ENCODE results near the gene PIP5K1B.

PIP5K1B gene

DNA sequence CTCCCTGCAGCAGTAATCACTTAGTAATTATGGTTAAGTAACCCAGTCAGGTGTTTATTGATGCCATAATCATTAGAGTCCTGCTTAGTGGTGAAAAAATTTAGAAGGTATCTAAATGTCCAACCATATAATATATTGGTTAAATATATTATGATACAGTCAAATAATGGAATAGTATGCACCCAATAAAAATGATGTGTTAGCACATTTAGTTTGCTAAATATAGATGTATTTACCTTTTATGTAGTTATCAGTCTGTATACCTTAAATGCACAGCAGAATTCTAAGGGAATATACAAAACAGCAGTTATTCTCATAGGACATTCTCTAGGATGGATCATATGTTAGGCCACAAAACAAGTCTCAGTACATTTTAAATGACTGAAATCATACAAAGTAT lies 218.4 kb downstream of the PIP5K1B start:
- H3K36me3 ChIP-seq (ENCODE audit: insufficient read depth, insufficient read length, low read length): no peaks in the 10 kb centered on the region
- H3K9ac ChIP-seq (ENCODE audit: insufficient read length, low read depth): no peak overlapping the region
- TF ChIP-seq SUZ12 (IDR thresholded peaks at IDR 0.05; ENCODE audit: extremely low read depth, insufficient read depth, insufficient read length): no peak
- no peak for TF ChIP-seq ZNF274 (IDR thresholded peaks at IDR 0.05; ENCODE audit: low read depth, low read length)
- no peak for TF ChIP-seq YY1 (IDR thresholded peaks at IDR 0.05; ENCODE audit: insufficient read depth, insufficient read length)
- no peaks in the 10 kb centered on the region for H3K4me1 ChIP-seq (ENCODE audit: insufficient read depth, insufficient read length)
- no peak for DNase-seq (ENCODE audit: low read depth, low spot score)
- H3K27me3 ChIP-seq (ENCODE audit: insufficient read depth, insufficient read length): no peaks in the 10 kb centered on the region
- no peaks in the 10 kb centered on the region for H3K9me3 ChIP-seq (ENCODE audit: insufficient read depth, low read length)
- no peak overlapping the region for H3K4me3 ChIP-seq (ENCODE audit: insufficient read length, low read depth)

DNA sequence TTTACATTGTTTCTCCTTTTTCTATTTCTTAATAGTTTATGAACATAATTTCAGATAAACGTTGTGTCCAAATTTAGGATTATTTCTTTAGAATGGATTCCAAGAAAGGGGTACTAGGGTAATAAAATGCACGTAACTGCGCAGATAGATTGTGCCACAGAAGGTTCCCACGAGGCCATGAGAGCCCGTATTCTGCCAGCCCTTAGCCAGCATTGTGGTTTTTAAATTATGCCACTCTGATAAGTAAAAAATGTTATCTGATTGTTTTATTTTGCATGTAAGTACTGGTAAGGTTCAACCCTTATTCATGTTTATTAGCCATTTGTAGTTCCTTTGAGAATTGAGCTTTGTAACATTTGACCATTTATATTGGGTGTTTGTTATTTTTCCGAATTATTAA lies 220.1 kb downstream of the PIP5K1B start:
- no peak overlapping the region for H3K4me3 ChIP-seq (ENCODE audit: insufficient read length, low read depth)
- DNase-seq (ENCODE audit: low read depth, low spot score): no peak
- no peaks in the 10 kb centered on the region for H3K36me3 ChIP-seq (ENCODE audit: insufficient read depth, insufficient read length, low read length)
- H3K4me1 ChIP-seq (ENCODE audit: insufficient read depth, insufficient read length): no peaks in the 10 kb centered on the region
- no peaks in the 10 kb centered on the region for H3K27me3 ChIP-seq (ENCODE audit: insufficient read depth, insufficient read length)
- H3K9ac ChIP-seq (ENCODE audit: insufficient read length, low read depth): no peak overlapping the region
- H3K9me3 ChIP-seq (ENCODE audit: insufficient read depth, low read length): no peaks in the 10 kb centered on the region
- TF ChIP-seq ZNF274 (IDR thresholded peaks at IDR 0.05; ENCODE audit: low read depth, low read length) (no peak), YY1 (IDR thresholded peaks at IDR 0.05; ENCODE audit: insufficient read depth, insufficient read length) (no peak), SUZ12 (IDR thresholded peaks at IDR 0.05; ENCODE audit: extremely low read depth, insufficient read depth, insufficient read length) (no peak)

DNA sequence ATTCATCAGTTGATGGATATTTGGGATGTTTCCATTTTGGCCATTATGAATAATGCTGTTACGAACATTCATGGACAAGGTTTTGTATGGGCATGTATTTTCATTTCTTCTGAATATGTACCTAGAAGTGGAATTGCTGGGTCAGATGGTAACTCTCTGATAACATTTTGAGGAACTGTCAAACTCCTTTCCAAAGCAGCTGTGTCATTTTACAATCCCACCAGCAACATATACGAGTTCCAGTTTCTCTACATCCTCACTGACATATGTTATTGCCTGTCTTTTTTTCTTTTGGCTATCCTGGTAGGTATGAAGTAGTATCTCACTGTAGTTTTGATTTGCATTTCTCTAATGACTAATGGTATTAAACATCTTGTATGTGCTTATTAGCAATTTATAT lies 222.1 kb downstream of the PIP5K1B start:
- Histone ChIP-seq H3K9me3 (ENCODE audit: insufficient read depth, low read length) (no peaks in the 10 kb centered on the region), H3K9ac (ENCODE audit: insufficient read length, low read depth) (no peak overlapping the region), H3K4me1 (ENCODE audit: insufficient read depth, insufficient read length) (no peaks in the 10 kb centered on the region), H3K4me3 (ENCODE audit: insufficient read length, low read depth) (no peak overlapping the region), H3K36me3 (ENCODE audit: insufficient read depth, insufficient read length, low read length) (no peaks in the 10 kb centered on the region), H3K27me3 (ENCODE audit: insufficient read depth, insufficient read length) (no peaks in the 10 kb centered on the region)
- no peak for TF ChIP-seq YY1 (IDR thresholded peaks at IDR 0.05; ENCODE audit: insufficient read depth, insufficient read length)
- TF ChIP-seq ZNF274 (IDR thresholded peaks at IDR 0.05; ENCODE audit: low read depth, low read length): no peak
- TF ChIP-seq SUZ12 (IDR thresholded peaks at IDR 0.05; ENCODE audit: extremely low read depth, insufficient read depth, insufficient read length): no peak
- no peak for DNase-seq (ENCODE audit: low read depth, low spot score)

DNA sequence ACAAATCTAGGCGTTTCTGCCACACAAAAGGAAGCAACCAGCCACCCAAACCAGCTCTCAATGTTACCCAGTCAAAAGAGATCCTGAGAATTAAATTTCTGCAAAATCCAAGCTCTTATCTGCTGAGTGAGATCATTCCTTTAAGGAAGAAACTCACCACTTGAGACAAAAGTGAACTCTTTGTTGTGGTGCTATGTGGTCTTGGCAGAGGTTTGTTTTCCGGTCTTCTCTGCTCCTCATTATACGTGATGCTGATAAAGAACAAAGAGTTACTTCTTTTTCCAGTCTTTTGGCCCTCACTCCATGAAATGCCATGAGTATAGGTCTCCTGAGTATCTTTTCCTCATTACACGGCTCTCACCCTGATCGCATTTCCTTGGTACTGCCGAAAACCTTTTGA lies 226.8 kb downstream of the PIP5K1B start:
- Histone ChIP-seq H3K4me1 (ENCODE audit: insufficient read depth, insufficient read length) (no peaks in the 10 kb centered on the region), H3K4me3 (ENCODE audit: insufficient read length, low read depth) (no peak overlapping the region), H3K9ac (ENCODE audit: insufficient read length, low read depth) (no peak overlapping the region), H3K9me3 (ENCODE audit: insufficient read depth, low read length) (no peaks in the 10 kb centered on the region), H3K27me3 (ENCODE audit: insufficient read depth, insufficient read length) (no peaks in the 10 kb centered on the region), H3K36me3 (ENCODE audit: insufficient read depth, insufficient read length, low read length) (no peaks in the 10 kb centered on the region)
- TF ChIP-seq SUZ12 (IDR thresholded peaks at IDR 0.05; ENCODE audit: extremely low read depth, insufficient read depth, insufficient read length) (no peak), YY1 (IDR thresholded peaks at IDR 0.05; ENCODE audit: insufficient read depth, insufficient read length) (no peak), ZNF274 (IDR thresholded peaks at IDR 0.05; ENCODE audit: low read depth, low read length) (no peak)
- DNase-seq (ENCODE audit: low read depth, low spot score): no peak

DNA sequence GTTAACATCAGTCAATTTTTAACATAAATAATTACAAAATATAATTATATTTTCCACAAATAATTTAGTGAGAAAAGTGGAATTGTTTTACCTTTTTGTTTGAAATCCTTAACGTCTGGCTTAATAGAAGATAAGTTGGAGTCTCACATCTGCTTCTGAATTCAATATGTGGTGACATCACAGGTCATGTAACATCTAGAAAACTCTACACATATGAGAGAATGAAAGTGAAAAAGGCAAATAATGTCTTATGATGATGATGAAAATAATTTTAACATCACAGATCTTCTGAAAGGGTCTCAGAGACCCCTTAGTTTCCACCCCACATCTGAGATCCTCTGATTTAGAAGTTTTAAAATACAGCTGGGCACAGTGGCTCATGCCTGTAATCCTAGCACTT lies 227.4 kb downstream of the PIP5K1B start:
- no peak for DNase-seq (ENCODE audit: low read depth, low spot score)
- Histone ChIP-seq H3K9me3 (ENCODE audit: insufficient read depth, low read length) (no peaks in the 10 kb centered on the region), H3K27me3 (ENCODE audit: insufficient read depth, insufficient read length) (no peaks in the 10 kb centered on the region), H3K36me3 (ENCODE audit: insufficient read depth, insufficient read length, low read length) (no peaks in the 10 kb centered on the region), H3K4me3 (ENCODE audit: insufficient read length, low read depth) (no peak overlapping the region), H3K9ac (ENCODE audit: insufficient read length, low read depth) (no peak overlapping the region), H3K4me1 (ENCODE audit: insufficient read depth, insufficient read length) (no peaks in the 10 kb centered on the region)
- no peak for TF ChIP-seq YY1 (IDR thresholded peaks at IDR 0.05; ENCODE audit: insufficient read depth, insufficient read length)
- no peak for TF ChIP-seq SUZ12 (IDR thresholded peaks at IDR 0.05; ENCODE audit: extremely low read depth, insufficient read depth, insufficient read length)
- no peak for TF ChIP-seq ZNF274 (IDR thresholded peaks at IDR 0.05; ENCODE audit: low read depth, low read length)

DNA sequence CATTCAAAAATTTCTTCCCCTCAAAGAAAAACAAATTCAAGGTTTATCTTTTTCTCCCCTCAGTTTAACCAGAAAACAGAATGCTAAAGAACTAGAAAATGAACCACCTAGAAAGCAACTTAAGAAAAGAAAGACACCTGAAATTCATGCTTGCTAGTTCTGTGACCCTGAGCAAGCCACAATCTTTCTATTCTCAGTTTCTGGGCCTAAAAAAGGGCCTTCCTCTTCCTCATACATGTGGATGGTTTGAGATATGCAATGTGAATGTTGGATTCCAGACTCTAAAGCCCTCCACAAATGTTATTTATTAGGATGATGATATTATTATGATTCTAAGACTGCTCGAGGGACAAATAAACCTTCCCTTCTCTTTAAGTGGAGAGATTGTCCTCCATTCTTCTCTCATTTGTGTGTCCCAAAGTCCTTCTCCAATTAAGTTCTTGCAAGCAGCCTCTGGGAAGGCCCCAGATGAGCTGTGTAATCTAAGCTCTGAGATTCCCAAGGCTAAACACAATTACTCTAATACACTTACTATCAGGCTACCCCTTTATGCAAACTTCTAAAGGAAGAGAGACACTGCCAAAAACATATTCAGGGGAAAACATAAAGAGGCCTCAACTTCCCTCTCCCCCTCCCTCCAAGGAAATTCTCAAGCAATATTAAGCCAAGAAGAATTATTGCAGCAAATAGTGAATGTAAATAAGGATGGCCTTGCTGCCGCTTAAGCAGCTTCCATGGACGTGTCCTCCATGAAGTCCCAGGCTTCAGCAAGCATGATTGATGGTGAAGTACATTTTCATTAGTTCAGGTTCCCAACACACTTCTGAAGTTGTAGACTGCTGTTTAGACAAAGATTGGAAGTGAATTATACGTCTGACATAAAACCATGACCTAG lies 228.6 kb downstream of the PIP5K1B start:
- TF ChIP-seq ZNF274 (IDR thresholded peaks at IDR 0.05; ENCODE audit: low read depth, low read length): no peak
- no peak for TF ChIP-seq YY1 (IDR thresholded peaks at IDR 0.05; ENCODE audit: insufficient read depth, insufficient read length)
- TF ChIP-seq SUZ12 (IDR thresholded peaks at IDR 0.05; ENCODE audit: extremely low read depth, insufficient read depth, insufficient read length): no peak
- H3K36me3 ChIP-seq (ENCODE audit: insufficient read depth, insufficient read length, low read length): no peaks in the 10 kb centered on the region
- DNase-seq (ENCODE audit: low read depth, low spot score): no peak
- H3K9me3 ChIP-seq (ENCODE audit: insufficient read depth, low read length): no peaks in the 10 kb centered on the region
- no peak overlapping the region for H3K9ac ChIP-seq (ENCODE audit: insufficient read length, low read depth)
- no peaks in the 10 kb centered on the region for H3K4me1 ChIP-seq (ENCODE audit: insufficient read depth, insufficient read length)
- H3K4me3 ChIP-seq (ENCODE audit: insufficient read length, low read depth): no peak overlapping the region
- H3K27me3 ChIP-seq (ENCODE audit: insufficient read depth, insufficient read length): no peaks in the 10 kb centered on the region

DNA sequence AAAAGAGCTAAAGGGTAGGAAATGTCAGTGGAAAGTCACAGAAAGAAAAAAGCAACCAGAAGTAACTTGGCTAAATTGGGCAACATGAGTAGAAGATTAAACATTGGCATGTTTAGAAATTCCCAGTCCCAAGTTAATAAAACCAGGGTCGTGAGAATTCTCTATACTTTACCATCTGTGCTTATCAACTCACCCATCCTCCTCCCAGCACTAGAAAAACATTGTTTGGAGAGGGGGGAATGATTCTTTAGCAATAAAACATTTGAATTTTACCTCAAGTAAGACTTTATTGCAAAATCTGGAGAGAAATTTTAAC lies 229.2 kb downstream of the PIP5K1B start:
- no peaks in the 10 kb centered on the region for H3K9me3 ChIP-seq (ENCODE audit: insufficient read depth, low read length)
- H3K9ac ChIP-seq (ENCODE audit: insufficient read length, low read depth): no peak overlapping the region
- H3K4me1 ChIP-seq (ENCODE audit: insufficient read depth, insufficient read length): no peaks in the 10 kb centered on the region
- no peak overlapping the region for H3K4me3 ChIP-seq (ENCODE audit: insufficient read length, low read depth)
- H3K36me3 ChIP-seq (ENCODE audit: insufficient read depth, insufficient read length, low read length): no peaks in the 10 kb centered on the region
- no peak for DNase-seq (ENCODE audit: low read depth, low spot score)
- no peaks in the 10 kb centered on the region for H3K27me3 ChIP-seq (ENCODE audit: insufficient read depth, insufficient read length)
- TF ChIP-seq SUZ12 (IDR thresholded peaks at IDR 0.05; ENCODE audit: extremely low read depth, insufficient read depth, insufficient read length): no peak

Data from NT2/D1 (cell line).